Limb (tissue), 2 donors: ENCODE measurements around the gene SECTM1.
A peak's percentile ranks its signal among the peaks of the same experiment; 100 is the strongest.
"Not testable (repeated sequence)": the region's sequence is repeated elsewhere in the genome, so short reads cannot be mapped to it uniquely, and the experiment has no call there.

Experiments used
- DNase-seq, 2 donors: peaks; one replicate each; pipeline ENCODE4 v3.0.0-alpha.2; 2016; ENCODE audit errors: extremely low spot score in 2 of 2

Gene SECTM1

GRCh38 chr17:82348866-82349265 is 15.3 kb upstream of the SECTM1 start:
- DNase-seq: no peak

DNA sequence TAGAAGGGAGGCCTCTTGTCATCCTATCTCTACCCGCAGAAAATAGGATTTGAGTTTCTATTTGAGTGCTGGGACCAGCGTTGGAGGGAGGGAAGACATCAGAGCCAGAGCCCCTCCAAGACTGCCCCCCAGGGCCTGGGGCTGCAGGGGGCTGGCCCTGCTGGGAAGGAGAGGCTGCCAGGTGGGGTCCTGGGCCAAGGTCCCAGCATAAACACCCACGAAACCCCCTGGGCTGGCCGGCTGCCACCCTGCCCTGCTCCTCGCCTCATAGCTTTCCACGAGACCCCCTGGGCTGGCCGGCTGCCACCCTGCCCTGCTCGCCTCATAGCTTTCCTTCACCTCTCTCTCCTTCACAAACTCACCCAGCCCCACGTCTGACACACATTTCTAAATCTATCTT is 14.9 kb upstream of the SECTM1 start:
- DNase-seq: no peak

GRCh38 chr17:82347994-82348393 is 14.4 kb upstream of the SECTM1 start:
- DNase-seq: not testable (repeated sequence)

- DNase-seq: no peak
These were observed 13.1 kb upstream of the SECTM1 start for GRCh38 chr17:82346342-82347300.

GRCh38 chr17:82345151-82345976 is 11.8 kb upstream of the SECTM1 start:
- DNase-seq: no peak

DNA sequence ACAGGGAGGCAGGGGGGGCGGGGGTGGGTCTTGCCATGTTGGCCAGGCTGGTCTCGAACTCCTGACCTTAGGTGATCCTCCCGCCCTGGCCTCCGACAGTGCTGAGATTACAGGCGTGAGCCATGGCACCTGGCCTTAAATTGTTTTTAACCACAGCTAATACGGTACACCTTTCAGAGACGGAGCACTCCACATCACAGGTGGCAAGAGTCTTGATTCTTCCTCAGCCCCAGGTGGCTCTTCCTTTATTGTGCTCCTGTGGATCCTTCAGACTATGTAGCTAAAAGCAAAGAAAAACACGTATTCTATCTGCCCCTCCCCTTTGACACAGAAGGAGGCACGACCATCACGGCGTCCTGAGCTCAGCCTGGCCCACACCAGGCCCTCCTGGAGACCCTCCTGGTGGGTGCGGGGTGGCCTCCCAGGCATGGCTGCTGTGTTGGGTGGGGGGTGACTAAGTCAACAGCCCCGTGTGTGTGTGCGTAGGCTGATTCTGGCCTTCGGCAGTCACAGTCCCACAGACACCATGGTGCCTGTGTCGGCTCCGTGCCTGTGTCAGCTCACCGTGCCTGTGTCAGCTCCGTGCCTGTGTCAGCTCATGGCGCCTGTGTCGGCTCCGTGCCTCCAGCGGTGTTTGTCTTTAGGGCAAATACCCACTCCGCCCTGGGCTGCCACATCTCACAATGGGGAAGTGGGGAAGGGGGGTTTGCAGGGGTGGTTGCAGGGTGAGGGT is 10.8 kb upstream of the SECTM1 start:
- no peak for DNase-seq

DNA sequence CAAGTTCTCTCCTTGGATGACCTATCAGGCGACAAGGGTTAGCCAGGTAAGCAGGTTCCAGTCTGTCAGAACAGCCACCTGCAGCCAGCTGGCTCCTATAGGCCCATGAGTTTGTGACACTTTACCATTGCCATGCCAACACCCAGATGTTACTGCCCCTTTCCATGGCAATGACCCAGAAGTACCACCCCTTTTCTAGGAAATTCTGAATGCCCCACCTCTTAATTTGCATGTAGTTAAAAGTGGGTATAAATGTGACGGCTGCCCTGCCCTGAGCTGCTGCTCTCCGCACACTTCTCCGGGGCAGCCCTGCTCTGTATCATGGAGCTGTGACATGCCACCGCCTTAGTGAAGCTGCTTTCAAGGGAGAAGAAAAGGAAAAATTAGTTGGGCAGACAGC is 10.0 kb upstream of the SECTM1 start:
- DNase-seq: no peak

DNA sequence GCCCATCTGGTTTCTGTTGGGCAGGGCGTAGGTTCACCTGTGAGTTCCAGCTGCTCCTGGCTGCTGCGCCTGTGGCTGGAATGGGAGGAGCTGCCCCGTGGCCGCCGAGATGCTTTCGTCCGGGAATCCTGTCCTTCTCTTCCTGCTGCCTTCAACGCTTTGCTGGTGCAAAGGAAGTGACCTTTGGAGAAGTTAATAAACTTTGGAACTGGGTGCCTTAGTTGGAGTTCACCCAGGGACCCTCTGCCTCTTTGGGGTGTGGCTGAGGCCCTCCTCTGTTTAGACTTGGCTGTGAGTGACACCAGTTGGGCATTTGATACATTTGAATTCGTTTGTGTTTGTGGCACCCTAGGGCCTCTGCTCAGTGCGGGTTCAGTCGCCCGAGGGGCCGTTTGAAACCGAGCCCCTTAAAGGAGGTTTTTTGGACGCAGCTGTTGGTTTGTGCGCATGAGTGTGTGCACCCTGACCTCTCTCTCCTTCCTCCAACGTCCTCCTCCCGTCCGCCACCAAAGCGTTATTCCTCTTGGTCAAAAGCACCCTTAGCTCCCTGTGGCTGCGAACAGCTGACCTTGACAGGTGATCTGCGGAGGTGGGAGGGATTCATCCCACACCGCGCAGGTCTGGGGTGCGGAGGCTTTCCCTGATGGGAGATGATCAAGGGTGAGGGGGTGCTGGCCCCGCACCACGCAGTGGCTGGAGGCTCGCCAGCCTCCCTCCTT is 9.0 kb upstream of the SECTM1 start:
- DNase-seq: no peak

GRCh38 chr17:82339634-82340580 is 6.3 kb upstream of the SECTM1 start:
- DNase-seq: no peak

- no peak for DNase-seq
These were observed 5.5 kb upstream of the SECTM1 start for GRCh38 chr17:82338858-82339633.

DNA sequence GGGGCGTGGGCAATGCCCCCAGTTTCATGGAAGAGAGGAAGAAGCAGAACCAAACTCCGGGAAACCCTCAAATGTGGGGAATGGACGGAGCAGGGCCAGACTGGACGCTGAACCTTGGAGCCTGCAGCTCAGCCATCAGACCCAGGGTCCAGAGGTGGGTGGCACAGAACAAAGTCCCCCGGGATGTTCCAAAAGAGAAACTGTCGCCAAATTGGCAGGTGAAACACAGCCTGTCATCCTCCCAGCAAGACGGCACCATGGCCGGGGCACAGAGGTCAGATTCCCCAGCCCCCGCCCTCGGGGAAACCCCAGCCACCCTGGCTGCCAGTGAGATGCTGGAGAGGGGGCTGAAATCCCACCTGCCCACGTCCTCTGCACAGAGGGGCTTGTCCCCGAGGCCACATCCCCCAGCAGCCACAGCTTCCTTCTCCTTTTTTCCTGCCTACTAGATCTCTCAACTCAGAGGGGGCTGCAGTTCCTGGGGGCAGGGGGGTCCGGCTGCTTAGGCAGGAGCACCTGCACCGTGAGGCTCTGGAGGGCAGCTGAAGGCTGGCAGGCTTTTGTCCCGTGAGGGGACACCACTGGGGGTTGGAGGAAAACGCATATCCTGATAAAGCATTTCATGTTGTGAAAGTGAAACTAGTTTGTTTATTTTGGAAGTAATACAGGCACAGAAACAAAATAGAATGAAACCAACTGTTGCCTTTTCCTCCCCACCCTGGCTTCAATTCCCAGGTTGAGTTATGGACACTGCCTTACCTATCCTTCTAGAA is 1.2 kb upstream of the SECTM1 start:
- peak in 1 of 2 donors; percentile 27 for DNase-seq

DNA sequence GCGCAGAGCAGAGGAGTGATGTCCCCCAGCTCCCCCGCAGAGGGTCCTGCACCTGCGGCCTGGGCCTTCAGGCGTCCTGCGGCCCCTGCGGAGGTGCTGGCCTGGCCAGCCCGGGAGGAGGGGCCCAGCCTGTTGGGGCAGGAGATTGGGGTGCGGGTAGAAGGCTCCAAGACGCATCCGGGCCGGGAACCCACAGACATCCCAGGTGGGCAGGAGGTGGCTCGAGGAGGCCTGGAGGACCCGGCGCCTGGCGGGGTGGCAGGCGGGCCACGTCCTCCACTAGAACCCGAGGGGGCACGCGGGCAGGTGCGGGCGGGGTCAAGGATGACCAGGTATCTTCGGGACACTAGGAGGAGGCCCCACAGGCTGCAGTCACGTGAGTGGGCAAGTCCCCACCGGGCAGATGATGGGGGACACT is 647 bp upstream of the SECTM1 start:
- no peak for DNase-seq

DNA sequence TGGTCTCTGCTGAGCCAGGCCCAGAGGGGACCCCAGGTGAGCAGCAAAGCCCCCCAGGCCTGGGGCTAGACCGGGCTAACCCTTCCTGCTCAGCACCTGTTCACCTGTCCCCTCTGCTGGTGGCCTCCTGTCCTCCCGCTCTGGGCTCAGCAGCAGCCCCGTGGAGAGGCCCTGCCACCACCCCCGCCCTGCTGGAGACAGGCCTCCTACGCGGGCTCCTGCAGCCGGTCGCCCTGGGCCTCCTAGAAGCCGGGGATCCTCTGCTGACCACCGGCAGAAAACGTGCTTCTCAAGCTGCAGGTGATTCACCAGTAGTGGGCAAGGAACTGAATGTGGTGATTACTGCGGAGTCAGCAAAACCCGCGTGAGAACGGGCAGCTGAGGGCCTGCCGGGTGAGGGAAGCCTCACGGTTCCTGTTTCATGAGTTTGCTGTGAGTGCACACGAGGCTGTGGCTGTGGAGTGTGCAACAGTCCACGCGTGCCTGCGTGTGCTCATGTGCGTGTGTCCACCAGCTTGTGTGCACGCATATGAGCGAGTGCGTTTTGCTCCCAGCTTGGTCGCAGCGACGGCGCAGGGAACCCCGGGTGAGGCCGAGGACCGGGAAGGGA is 792 bp downstream of the SECTM1 start:
- DNase-seq: no peak

DNA sequence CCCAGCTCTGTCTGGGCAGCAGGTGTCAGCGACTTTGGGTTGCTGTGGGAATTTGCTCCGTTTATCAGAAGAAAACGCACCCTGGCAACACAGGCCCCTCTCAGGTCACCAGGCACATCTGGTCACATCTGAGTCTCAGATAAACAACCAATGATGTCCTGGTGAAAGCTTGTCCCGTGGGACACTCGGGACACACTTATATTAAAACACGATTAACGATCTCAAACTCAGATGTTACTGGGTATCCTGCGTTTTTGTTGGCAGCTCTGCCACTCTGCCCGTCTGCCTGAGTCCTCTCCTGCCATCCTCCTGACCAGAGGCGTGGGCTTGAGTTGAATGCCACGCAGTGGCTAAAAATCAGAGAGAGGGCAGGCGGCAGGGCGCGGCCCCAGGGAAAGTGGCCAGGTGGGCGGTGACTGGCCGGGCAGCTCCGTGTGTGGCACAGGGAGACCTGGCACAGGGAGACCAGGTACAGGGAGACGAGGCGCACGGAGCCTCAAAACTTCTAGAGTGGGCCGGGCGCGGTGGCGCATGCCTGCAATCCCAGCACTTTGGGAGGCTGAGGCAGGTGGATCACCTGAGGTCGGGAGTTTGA is 2.1 kb downstream of the SECTM1 start:
- no peak for DNase-seq

- DNase-seq: peak; percentile 43 to 86
These were observed 3.0 kb downstream of the SECTM1 start for GRCh38 chr17:82330322-82331239.

- no peak for DNase-seq
These were observed 3.8 kb downstream of the SECTM1 start for GRCh38 chr17:82329683-82330321.
